Superior temporal gyrus (tissue), 1 donor: ENCODE results near the gene SSTR3.

Source experiments
- DNase-seq: peaks from one replicate; pipeline ENCODE4 v3.0.0-alpha.2; 2016; ENCODE audit errors: extremely low spot score

SSTR3 gene

GRCh38 chr22:37229012-37229804, 16.9 kb upstream of the SSTR3 start:
- no peak for DNase-seq

- no peak for DNase-seq
Measured at GRCh38 chr22:37228106-37229011, 16.1 kb upstream of the SSTR3 start.

GRCh38 chr22:37226514-37226913, 14.2 kb upstream of the SSTR3 start:
- no peak for DNase-seq

- no peak for DNase-seq
Measured at GRCh38 chr22:37226087-37226486, 13.8 kb upstream of the SSTR3 start.

- DNase-seq: no peak
Measured at GRCh38 chr22:37225481-37225880, 13.2 kb upstream of the SSTR3 start.

- no peak for DNase-seq
Measured at GRCh38 chr22:37224757-37225420, 12.6 kb upstream of the SSTR3 start.

- no peak for DNase-seq
Measured at GRCh38 chr22:37223965-37224551, 11.8 kb upstream of the SSTR3 start.

- no peak for DNase-seq
Measured at GRCh38 chr22:37222440-37222971, 10.2 kb upstream of the SSTR3 start.

- no peak for DNase-seq
Measured at GRCh38 chr22:37221424-37222333, 9.4 kb upstream of the SSTR3 start.

GRCh38 chr22:37220543-37220981, 8.3 kb upstream of the SSTR3 start:
- no peak for DNase-seq

GRCh38 chr22:37219533-37219932, 7.3 kb upstream of the SSTR3 start:
- DNase-seq: no peak

GRCh38 chr22:37218771-37219411, 6.6 kb upstream of the SSTR3 start:
- no peak for DNase-seq

- no peak for DNase-seq
Measured at GRCh38 chr22:37218399-37218770, 6.1 kb upstream of the SSTR3 start.

- no peak for DNase-seq
Measured at GRCh38 chr22:37215890-37216289, 3.6 kb upstream of the SSTR3 start.

- no peak for DNase-seq
Measured at GRCh38 chr22:37214731-37215030, 2.4 kb upstream of the SSTR3 start.

- no peak for DNase-seq
Measured at GRCh38 chr22:37213941-37214730, 1.9 kb upstream of the SSTR3 start.

GRCh38 chr22:37213218-37213855, 1.1 kb upstream of the SSTR3 start:
- no peak for DNase-seq

- no peak for DNase-seq
Measured at GRCh38 chr22:37211866-37212173, 457 bp downstream of the SSTR3 start.
